Naive thymus-derived CD8-positive, alpha-beta T cell (primary cell): ENCODE measurements around the gene AMDHD2. TPM values are rescaled to one million over a fixed set of nuclear protein-coding genes. Genes with fewer than 3 reads are reported as not detected.

Source experiments
- ATAC-seq, 2 donors: fragments of 150-1000 bp; cut with Tn5 transposase in 1 of 2; sonication (Bioruptor Pico), chemical (Tn5 transposase) in 1 of 2; 1 replicate in 1 of 2; 2 replicates in 1 of 2; pipeline ENCODE4 v1.10.0; 2021; ENCODE audit warnings: mild to moderate bottlenecking in 2 of 2, moderate library complexity in 2 of 2
- POLR2A ChIA-PET: fragments of 350-600 bp; sonication (Branson Sonifier 250); formaldehyde crosslinking; loops from one replicate; lab custom pipeline; 2021; ENCODE audit warnings: antibody characterized with exemption; lab: Charles Lee
- DNase-seq, 10 donors: peaks; one replicate each; pipeline versions ENCODE4 v3.0.0 to v3.0.0-alpha.2; 2020 to 2022
- H3K27ac Mint-ChIP-seq, 10 donors: one replicate each; pipeline ENCODE4 v1.8.0; 2020 to 2022; ENCODE audit warnings: mild to moderate bottlenecking in 10 of 10, mixed read lengths in 10 of 10, moderate library complexity in 4 of 10, inconsistent platforms in 1 of 10
- H3K27me3 Mint-ChIP-seq, 5 donors: one replicate each; pipeline ENCODE4 v1.8.0; 2021 to 2022; ENCODE audit warnings: mixed read lengths in 5 of 5
- H3K36me3 Mint-ChIP-seq, 3 donors: one replicate each; pipeline ENCODE4 v1.8.0; 2020 to 2022; ENCODE audit warnings: mixed read lengths in 3 of 3, mild to moderate bottlenecking in 2 of 3, inconsistent platforms in 1 of 3
- H3K4me1 Mint-ChIP-seq, 4 donors: one replicate each; pipeline ENCODE4 v1.8.0; 2021 to 2022; ENCODE audit warnings: mixed read lengths in 4 of 4
- H3K4me3 Mint-ChIP-seq, 10 donors: one replicate each; pipeline ENCODE4 v1.8.0; 2020 to 2022; ENCODE audit warnings: mild to moderate bottlenecking in 10 of 10, mixed read lengths in 10 of 10, moderate library complexity in 6 of 10, inconsistent platforms in 1 of 10
- H3K9me3 Mint-ChIP-seq, 9 donors: one replicate each; pipeline ENCODE4 v1.8.0; 2020 to 2022; ENCODE audit warnings: mixed read lengths in 9 of 9, mild to moderate bottlenecking in 3 of 9, inconsistent platforms in 1 of 9, moderate library complexity in 1 of 9
- polyA plus RNA-seq, 3 donors: library from polyadenylated mRNA; unstranded; fragments of 300-500 nt; fragmentation: Illumina TruSeq; gene quantifications; one replicate each; pipeline ENCODE4 v1.2.3, GENCODE V29; 2021
- total RNA-seq, 8 experiments: library from RNA in 2 of 8; stranded (reverse) in 2 of 8; gene quantifications; one replicate each; pipeline ENCODE4 v1.2.3 and lab custom pipeline; 2021 to 2026

The AMDHD2 gene
- total and polyA plus RNA-seq, 5 experiments from 2014 or later = 15.2 to 107 (median 17.4) TPM

GRCh38 chr16:2496223-2497115 lies 23.7 kb upstream of the AMDHD2 start:
- DNase-seq (no peak), ATAC-seq (no peak)
- POLR2A ChIA-PET = interaction anchor here (0.9 kb wide), 1 partner anchor 22 kb away, joined by 3 read pairs; the partner anchor contains the start of gene TBC1D24
- H3K9me3 Mint-ChIP-seq = no peaks in the 10 kb centered on the region
- peaks cover 0 to 7% (median 5%) of the 10 kb centered on the region in 3 donors for H3K36me3 Mint-ChIP-seq
- no peaks in the 10 kb centered on the region for H3K27me3 Mint-ChIP-seq
- no peak overlapping the region for H3K4me3 Mint-ChIP-seq
- H3K4me1 Mint-ChIP-seq = peaks cover 0 to 2% (median 0%) of the 10 kb centered on the region in 4 donors
- no peak overlapping the region for H3K27ac Mint-ChIP-seq

DNA sequence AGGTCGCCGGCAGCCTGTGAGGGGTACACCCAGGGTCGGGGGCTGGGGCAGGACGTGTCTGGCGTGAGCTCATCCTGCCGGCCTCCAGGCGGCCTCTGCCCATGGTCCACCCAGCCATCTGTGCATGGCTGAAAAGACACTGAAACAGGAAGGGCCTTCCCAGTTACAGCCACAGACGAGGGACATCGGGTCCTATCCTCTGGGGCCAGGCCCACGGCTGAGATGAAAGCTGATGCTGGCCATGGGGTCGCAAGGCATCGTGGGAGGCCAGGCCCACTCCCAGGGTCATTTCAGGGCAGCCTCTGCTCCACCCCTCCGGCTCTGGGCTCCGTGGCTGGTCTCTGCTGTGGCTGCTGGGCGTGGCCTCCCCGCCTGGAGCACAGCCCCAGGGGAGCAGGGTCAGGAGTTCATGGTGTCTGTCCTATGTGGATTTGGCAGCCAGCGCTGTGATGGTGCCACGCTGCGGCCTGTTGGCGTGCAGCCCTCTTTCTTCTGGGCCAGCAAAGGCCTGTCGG lies 23.0 kb upstream of the AMDHD2 start:
- POLR2A ChIA-PET = interaction anchor here (0.9 kb wide), 1 partner anchor 22 kb away, joined by 3 read pairs; the partner anchor contains the start of gene TBC1D24
- no peak overlapping the region for H3K4me3 Mint-ChIP-seq
- no peak for ATAC-seq
- H3K4me1 Mint-ChIP-seq = peaks cover 0 to 2% (median under 1%) of the 10 kb centered on the region in 4 donors
- DNase-seq = no peak
- no peak overlapping the region for H3K27ac Mint-ChIP-seq
- no peaks in the 10 kb centered on the region for H3K9me3 Mint-ChIP-seq
- H3K36me3 Mint-ChIP-seq = peaks cover 0 to 7% (median 5%) of the 10 kb centered on the region in 3 donors
- no peaks in the 10 kb centered on the region for H3K27me3 Mint-ChIP-seq

GRCh38 chr16:2497695-2498484 lies 22.3 kb upstream of the AMDHD2 start:
- POLR2A ChIA-PET = no interaction called here
- ATAC-seq = no peak
- Mint-ChIP-seq H3K27ac (peak overlapping the region in 1 of 10 donors; percentile 61), H3K9me3 (no peaks in the 10 kb centered on the region), H3K4me1 (peaks cover 0 to 2% (median under 1%) of the 10 kb centered on the region in 4 donors), H3K36me3 (peaks cover 0 to 7% (median 5%) of the 10 kb centered on the region in 3 donors), H3K4me3 (no peak overlapping the region), H3K27me3 (no peaks in the 10 kb centered on the region)
- DNase-seq = no peak

DNA sequence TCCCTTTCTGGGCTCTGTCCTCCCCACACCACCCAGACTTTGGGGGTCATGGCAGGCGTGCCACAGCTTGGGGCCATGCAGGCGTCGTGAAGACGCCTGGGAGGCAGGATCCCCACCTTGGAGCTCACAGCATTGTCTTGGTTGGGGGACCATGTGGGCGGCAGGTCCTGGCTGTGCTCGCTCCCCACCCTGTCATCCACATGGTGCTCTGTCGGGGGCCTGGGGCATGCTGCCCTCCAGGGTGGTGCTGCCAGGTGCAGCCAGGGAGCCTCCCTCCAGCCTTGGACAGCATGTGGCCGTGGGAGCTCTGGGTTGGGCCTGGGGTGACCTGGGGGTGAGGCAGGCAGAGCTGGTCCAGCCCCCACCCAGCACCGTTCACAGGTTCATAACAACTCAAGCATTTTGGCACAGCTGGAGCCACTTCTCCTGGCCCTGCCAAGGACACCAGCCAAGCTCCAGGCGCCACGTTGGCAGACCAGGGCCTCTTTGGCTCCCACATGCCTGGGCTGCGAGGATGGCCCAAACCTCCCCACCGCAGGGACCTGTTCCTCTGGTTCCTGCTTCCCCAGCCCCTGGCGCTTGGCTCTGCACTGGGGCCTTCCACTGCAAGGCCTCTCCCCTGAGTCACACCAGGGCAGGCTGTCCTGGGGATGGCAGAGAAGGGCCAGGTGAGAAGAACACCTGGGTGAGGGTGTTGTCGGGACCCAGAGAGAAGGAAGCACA lies 21.5 kb upstream of the AMDHD2 start:
- no peak overlapping the region for H3K27ac Mint-ChIP-seq
- H3K36me3 Mint-ChIP-seq = peaks cover 0 to 7% (median 5%) of the 10 kb centered on the region in 3 donors

DNA sequence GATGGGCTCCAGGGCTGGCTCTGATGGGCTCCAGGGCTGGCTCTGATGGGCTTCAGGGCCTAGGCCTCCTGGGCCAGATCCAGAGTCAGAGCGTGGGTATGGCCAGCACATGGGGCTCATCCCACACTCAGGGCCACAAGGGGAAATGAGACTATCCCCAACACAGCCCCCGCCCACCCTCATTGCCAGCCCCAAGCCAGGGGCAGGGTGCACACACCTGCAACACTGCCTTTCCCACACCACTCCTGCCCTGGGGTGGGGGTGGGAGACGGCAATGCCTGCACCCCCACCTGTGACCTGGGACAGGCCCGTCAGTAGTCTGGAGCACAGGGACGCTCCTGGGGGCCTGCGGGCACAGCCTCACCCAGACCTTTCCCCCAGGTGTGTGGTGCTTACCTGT lies 20.7 kb upstream of the AMDHD2 start:
- POLR2A ChIA-PET = interaction anchor here (2.9 kb wide), 1 partner anchor 14 kb away, joined by 13 read pairs; the partner anchor contains the start of gene ATP6V0C
- ATAC-seq = no peak
- no peak for DNase-seq

More for the DNA sequence above, 21.5 kb upstream of the AMDHD2 start:
- POLR2A ChIA-PET = no interaction called here
- DNase-seq (no peak), ATAC-seq (no peak)
- peaks cover 0 to 2% (median under 1%) of the 10 kb centered on the region in 4 donors for H3K4me1 Mint-ChIP-seq
- no peaks in the 10 kb centered on the region for H3K27me3 Mint-ChIP-seq
- H3K4me3 Mint-ChIP-seq = no peak overlapping the region
- no peaks in the 10 kb centered on the region for H3K9me3 Mint-ChIP-seq

DNA sequence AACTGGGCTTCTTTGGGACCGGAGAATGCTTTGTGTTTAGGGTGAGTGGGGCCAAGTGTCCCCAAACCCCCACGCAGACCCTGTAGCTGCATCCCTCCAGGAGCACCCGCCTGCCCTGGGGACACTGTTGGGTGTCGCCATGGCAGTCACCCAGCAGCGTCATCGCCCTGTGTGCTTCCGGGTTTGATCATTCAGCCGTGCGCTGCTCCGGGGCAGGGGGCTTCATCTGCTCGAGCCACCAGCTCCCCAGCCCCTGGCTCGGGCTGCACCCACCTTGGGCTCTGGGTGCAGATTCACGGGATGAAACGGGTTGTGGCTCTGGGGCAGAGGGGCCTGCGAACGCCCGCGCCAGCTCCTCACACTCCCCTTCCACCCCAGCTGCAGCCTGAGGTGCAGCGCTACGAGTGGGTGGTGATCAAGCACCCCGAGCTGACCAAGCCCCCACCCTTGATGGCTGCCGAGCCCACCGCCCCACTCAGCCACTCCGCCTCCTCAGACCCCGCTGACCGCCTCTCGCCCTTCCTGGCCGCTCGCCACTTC lies 20.2 kb upstream of the AMDHD2 start:
- H3K36me3 Mint-ChIP-seq = peaks cover 0 to 7% (median 5%) of the 10 kb centered on the region in 3 donors
- no peaks in the 10 kb centered on the region for H3K27me3 Mint-ChIP-seq
- no peaks in the 10 kb centered on the region for H3K9me3 Mint-ChIP-seq
- POLR2A ChIA-PET = interaction anchor here (0.6 to 2.9 kb wide), 2 partner anchors 14 to 25 kb away, joined by 3 to 13 read pairs; partner anchors contain the start of gene ATP6V0C
- DNase-seq (no peak), ATAC-seq (no peak)
- H3K27ac Mint-ChIP-seq = no peak overlapping the region
- H3K4me3 Mint-ChIP-seq = no peak overlapping the region
- peaks cover 0 to 2% (median under 1%) of the 10 kb centered on the region in 4 donors for H3K4me1 Mint-ChIP-seq

More for the DNA sequence above, 20.7 kb upstream of the AMDHD2 start:
- H3K27ac Mint-ChIP-seq = no peak overlapping the region
- no peak overlapping the region for H3K4me3 Mint-ChIP-seq
- peaks cover 0 to 7% (median 5%) of the 10 kb centered on the region in 3 donors for H3K36me3 Mint-ChIP-seq
- H3K4me1 Mint-ChIP-seq = peaks cover 0 to 2% (median under 1%) of the 10 kb centered on the region in 4 donors
- H3K27me3 Mint-ChIP-seq = no peaks in the 10 kb centered on the region
- H3K9me3 Mint-ChIP-seq = no peaks in the 10 kb centered on the region

GRCh38 chr16:2500430-2500917 lies 19.7 kb upstream of the AMDHD2 start:
- Mint-ChIP-seq H3K27me3 (no peaks in the 10 kb centered on the region), H3K27ac (no peak overlapping the region), H3K36me3 (peaks cover 0 to 7% (median 5%) of the 10 kb centered on the region in 3 donors), H3K4me1 (peaks cover 0 to 2% (median under 1%) of the 10 kb centered on the region in 4 donors), H3K4me3 (no peak overlapping the region), H3K9me3 (no peaks in the 10 kb centered on the region)
- ATAC-seq (no peak), DNase-seq (no peak)
- POLR2A ChIA-PET = interaction anchor here (0.6 to 2.9 kb wide), 7 partner anchors 13 to 483 kb away, joined by 3 to 13 read pairs (median 5); partner anchors contain the start of genes ABCA3, ATP6V0C and TRAF7

- POLR2A ChIA-PET = interaction anchor here (0.6 to 2.9 kb wide), 7 partner anchors 12 to 484 kb away, joined by 3 to 13 read pairs (median 5); partner anchors contain the start of genes ABCA3, ATP6V0C and TRAF7
- no peak overlapping the region for H3K27ac Mint-ChIP-seq
- peaks cover 0 to 2% (median under 1%) of the 10 kb centered on the region in 4 donors for H3K4me1 Mint-ChIP-seq
- peaks cover 0 to 7% (median 5%) of the 10 kb centered on the region in 3 donors for H3K36me3 Mint-ChIP-seq
- H3K4me3 Mint-ChIP-seq = no peak overlapping the region
- ATAC-seq (peak; percentile 97 to 99), DNase-seq (peak; percentile 65 to 86 (median 80))
- no peaks in the 10 kb centered on the region for H3K27me3 Mint-ChIP-seq
- H3K9me3 Mint-ChIP-seq = no peaks in the 10 kb centered on the region
Measured at GRCh38 chr16:2500918-2501750, 19.0 kb upstream of the AMDHD2 start.

GRCh38 chr16:2501946-2502895 lies 17.9 kb upstream of the AMDHD2 start:
- DNase-seq = no peak
- Mint-ChIP-seq H3K36me3 (peaks cover 0 to 5% (median 5%) of the 10 kb centered on the region in 3 donors), H3K4me1 (peaks cover 0 to 5% (median 2%) of the 10 kb centered on the region in 4 donors), H3K9me3 (no peaks in the 10 kb centered on the region), H3K27ac (peak overlapping the region in 1 of 10 donors; percentile 24), H3K27me3 (no peaks in the 10 kb centered on the region), H3K4me3 (no peak overlapping the region)
- POLR2A ChIA-PET = interaction anchor here (1.6 to 2.9 kb wide), 3 partner anchors 11 to 348 kb away, joined by 7 to 13 read pairs (median 9); partner anchors contain the start of genes ATP6V0C and TRAF7
- ATAC-seq = no peak

DNA sequence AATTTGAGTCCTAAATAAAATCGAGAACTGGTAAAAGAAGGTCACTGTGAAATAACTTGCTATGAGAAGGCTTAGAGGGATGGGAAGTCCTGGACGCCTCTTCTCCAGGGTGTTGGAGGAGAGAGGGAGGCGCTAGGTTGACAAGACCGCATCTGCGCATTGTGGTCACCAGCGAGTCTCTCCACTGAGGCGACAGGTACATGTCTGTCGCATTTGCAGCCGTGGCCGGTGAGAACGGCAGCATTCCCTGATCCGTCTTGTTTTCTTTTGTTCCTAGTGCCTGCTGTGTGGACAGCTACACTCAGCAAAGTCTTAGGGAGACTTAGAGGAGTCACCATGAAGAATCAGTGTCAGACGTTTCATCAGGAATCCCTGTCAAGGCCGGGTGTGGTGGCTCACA lies 14.5 kb upstream of the AMDHD2 start:
- no peak overlapping the region for H3K4me3 Mint-ChIP-seq
- POLR2A ChIA-PET = no interaction called here
- ATAC-seq (no peak), DNase-seq (no peak)
- peak overlapping the region in 3 of 10 donors; percentile 11 to 44 (median 36) for H3K27ac Mint-ChIP-seq
- H3K9me3 Mint-ChIP-seq = no peaks in the 10 kb centered on the region
- no peaks in the 10 kb centered on the region for H3K36me3 Mint-ChIP-seq
- H3K4me1 Mint-ChIP-seq = peaks cover 0 to 31% (median 2%) of the 10 kb centered on the region in 4 donors
- H3K27me3 Mint-ChIP-seq = no peaks in the 10 kb centered on the region
